GM12878 (cell line): ENCODE results near the gene DMRTB1. TPM values are rescaled to one million over a fixed set of nuclear protein-coding genes. Genes with fewer than 3 reads are reported as not detected.

ENCODE experiments used
- ATAC-seq: fragments of 200-7000 bp; cut with Tn5 transposase; 3 replicates; pipeline ENCODE4 v1.9.1; 2020; ENCODE audit warnings: mild to moderate bottlenecking, moderate library complexity
- BruUV-seq: library from RNA; stranded (reverse); fragments of 400-500 nt; replicated peaks from 2 replicates; lab custom pipeline; 2021; lab: Mats Ljungman, UMichigan
- CTCF ChIA-PET: fragments of 300-600 bp; sonication (Branson Sonifier 250); formaldehyde crosslinking; extraction: SDS; loops from one replicate; lab custom pipeline; 2021; ENCODE audit warnings: inconsistent platforms; lab: Yijun Ruan, JAX
- POLR2A ChIA-PET: fragments of 350-600 bp; formaldehyde crosslinking; extraction: SDS; loops from one replicate; lab custom pipeline; 2021; ENCODE audit warnings: inconsistent platforms; lab: Charles Lee
- RAD21 ChIA-PET: fragments of 300-600 bp; sonication (Branson Sonifier 250); formaldehyde crosslinking; loops from one replicate; lab custom pipeline; 2023; ENCODE audit warnings: antibody characterized with exemption; ENCODE audit not compliant: unreplicated experiment; lab: Charles Lee
- SMC1A ChIA-PET: fragments of 300-600 bp; sonication (Branson Sonifier 250); formaldehyde crosslinking; loops from one replicate; lab custom pipeline; 2023; ENCODE audit not compliant: unreplicated experiment, uncharacterized antibody; lab: Charles Lee
- DNase-seq: peaks from one replicate; pipeline ENCODE4 v3.0.0-alpha.2; 2011; ENCODE audit warnings: low read depth, low spot score
- FAIRE-seq: peaks from 3 replicates; lab custom pipeline; 2011; peaks lifted over from hg19 to GRCh38; lab: Jason Lieb, UNC
- H2AFZ ChIP-seq: 2 replicates; pipeline ENCODE4 v1.6.0; 2011; ENCODE audit warnings: low read depth, low read length, control low read depth; ENCODE audit not compliant: control insufficient read depth
- H3K27ac ChIP-seq: 2 replicates; pipeline ENCODE4 v1.5.1; 2011; ENCODE audit warnings: control low read depth; ENCODE audit not compliant: control insufficient read depth, insufficient read depth
- H3K27me3 ChIP-seq, 2 experiments: replicated peaks in 1 of 2; 2 replicates each; pipeline versions ENCODE4 v1.6.0 to v1.6.1; 2011; ENCODE audit warnings: low read length in 1 of 2; ENCODE audit not compliant: control insufficient read depth in 2 of 2, insufficient read depth in 2 of 2
- H3K36me3 ChIP-seq, 2 experiments: 2 replicates each; pipeline ENCODE4 v1.5.1; 2011; ENCODE audit warnings: low read length in 1 of 2; ENCODE audit not compliant: control insufficient read depth in 2 of 2, insufficient read depth in 2 of 2
- H3K4me1 ChIP-seq: 2 replicates; pipeline ENCODE4 v1.6.1; 2011; ENCODE audit warnings: mild to moderate bottlenecking, low read length, moderate library complexity, mixed read lengths; ENCODE audit not compliant: control insufficient read depth, insufficient read depth
- H3K4me2 ChIP-seq: 2 replicates; pipeline ENCODE4 v1.6.0; 2011; ENCODE audit warnings: control low read depth; ENCODE audit not compliant: control insufficient read depth, insufficient read depth
- H3K4me3 ChIP-seq: fragments of 200-600 bp; sonication (generic); 2 replicates; pipeline ENCODE4 v1.5.1; 2016
- H3K79me2 ChIP-seq: 2 replicates; pipeline ENCODE4 v1.6.0; 2011; ENCODE audit warnings: low read length; ENCODE audit not compliant: control insufficient read depth, insufficient read depth
- H3K9ac ChIP-seq: 2 replicates; pipeline ENCODE4 v1.8.0; 2011; ENCODE audit warnings: low read length, control low read depth, mixed read lengths; ENCODE audit not compliant: control insufficient read depth, insufficient read depth
- H3K9me3 ChIP-seq: replicated peaks from 3 replicates; pipeline ENCODE4 v1.5.1; 2011; ENCODE audit warnings: mild to moderate bottlenecking, low read length; ENCODE audit not compliant: control insufficient read depth, insufficient read depth
- H4K20me1 ChIP-seq: 2 replicates; pipeline ENCODE4 v1.6.0; 2011; ENCODE audit not compliant: control insufficient read depth, insufficient read depth
- ASH2L ChIP-seq: fragments of 300-600, 200-600 bp; sonication (generic); IDR thresholded peaks from 2 replicates; pipeline ENCODE4 v1.6.1; 2017; ENCODE audit warnings: low read depth, mild to moderate bottlenecking, borderline replicate concordance
- ATF7 ChIP-seq: fragments of 450-650 bp; IDR thresholded peaks from 2 replicates; pipeline ENCODE4 v1.6.1; 2016; ENCODE audit warnings: low read depth, mild to moderate bottlenecking
- CBFB ChIP-seq: IDR thresholded peaks from 2 replicates; pipeline ENCODE4 v1.6.1; 2016; ENCODE audit warnings: antibody characterized with exemption, low read depth
- HCFC1 ChIP-seq: fragments of 150-350 bp; IDR thresholded peaks from 2 replicates; pipeline ENCODE4 v1.6.1; 2014; ENCODE audit warnings: low read length
- MTA3 ChIP-seq: IDR thresholded peaks from 2 replicates; pipeline ENCODE4 v1.6.1; 2012; ENCODE audit warnings: low read length, inconsistent platforms, borderline replicate concordance
- MXI1 ChIP-seq: fragments of 150-350 bp; IDR thresholded peaks from 2 replicates; pipeline ENCODE4 v1.6.1; 2011; ENCODE audit warnings: low read depth, mild to moderate bottlenecking, inconsistent platforms, low read length, improper control_type of control experiment
- SMARCA5 ChIP-seq: fragments of 450-650 bp; IDR thresholded peaks from 2 replicates; pipeline ENCODE4 v1.6.1; 2017; ENCODE audit warnings: mild to moderate bottlenecking
- TAF1 ChIP-seq: IDR thresholded peaks from 2 replicates; pipeline ENCODE4 v1.6.1; 2011; ENCODE audit warnings: mild to moderate bottlenecking, low read depth, low read length, borderline replicate concordance
- ZBTB4 ChIP-seq: fragments of 450-650 bp; formaldehyde crosslinking; IDR thresholded peaks from 2 replicates; pipeline ENCODE4 v1.4.0; 2022; ENCODE audit warnings: mild to moderate bottlenecking, moderate library complexity
- ZNF592 ChIP-seq: fragments of 450-650 bp; IDR thresholded peaks from 2 replicates; pipeline ENCODE4 v1.6.1; 2017; ENCODE audit warnings: mild to moderate bottlenecking, moderate library complexity
- WGBS: methylation state at CpG from one replicate; pipeline ENCODE4 v1.1.6; 2016; ENCODE audit warnings: low lambda C conversion rate; ENCODE audit not compliant: insufficient replicate concordance, insufficient coverage; ENCODE audit errors: missing lambda C conversion rate; 5-methylcytosine and 5-hydroxymethylcytosine counted together
- in situ Hi-C: fragments of 300-500 bp; cut with MboI; formaldehyde crosslinking; loops from 9 replicates; pipeline ENCODE4 v1.14.3; 2018; ENCODE audit warnings: mixed read lengths
- intact Hi-C: fragments of 100-400 bp; cut with micrococcal nuclease; formaldehyde crosslinking; loops from one replicate; pipeline ENCODE4 v1.14.2; 2022; ENCODE audit not compliant: unreplicated experiment
- polyA plus RNA-seq, 11 experiments: library from polyadenylated mRNA; depleted of rRNA in 4 of 11; unstranded in 6 of 11; stranded (reverse) in 5 of 11; fragments of >200 nt; fragmentation: Nextera tagmentation in 4 of 11; fragmentation: Illumina TruSeq in 1 of 11; extraction: Ambion mirVana in 4 of 11; extraction: Trizol in 1 of 11; gene quantifications; 1 replicate in 1 of 11; 2 replicates in 10 of 11; pipeline versions ENCODE4 v1.2.1 to v1.2.3, GENCODE V29; 2011 to 2016; ENCODE audit warnings: inconsistent platforms in 2 of 11, missing spikeins in 2 of 11, low read depth in 1 of 11
- total RNA-seq, 4 experiments: library from RNA; depleted of rRNA in 3 of 4; stranded (reverse); fragments of >200 nt in 3 of 4; fragmentation: Illumina TruSeq in 1 of 4; extraction: Trizol in 1 of 4; gene quantifications; 2 replicates each; pipeline versions ENCODE4 v1.2.1 to v1.2.3, GENCODE V29; 2013 to 2021
- TF ChIP-seq, protein P1 (sequence below): fragments of 450-650 bp; formaldehyde crosslinking; IDR thresholded peaks from 2 replicates; pipeline ENCODE4 v1.5.0; 2022; ENCODE audit warnings: mild to moderate bottlenecking, missing genetic modification characterization

Gene DMRTB1
- total and polyA plus RNA-seq, 10 of the 15 experiments (the other 5 are each of a cell fraction or from before 2014, with no cell fraction given) = not detected

GRCh38 chr1:53439337-53440207, 19.6 kb upstream of the DMRTB1 start (continued):
- TF ChIP-seq ZBTB4 = no peak
- no peak for TF ChIP-seq TAF1

DNA sequence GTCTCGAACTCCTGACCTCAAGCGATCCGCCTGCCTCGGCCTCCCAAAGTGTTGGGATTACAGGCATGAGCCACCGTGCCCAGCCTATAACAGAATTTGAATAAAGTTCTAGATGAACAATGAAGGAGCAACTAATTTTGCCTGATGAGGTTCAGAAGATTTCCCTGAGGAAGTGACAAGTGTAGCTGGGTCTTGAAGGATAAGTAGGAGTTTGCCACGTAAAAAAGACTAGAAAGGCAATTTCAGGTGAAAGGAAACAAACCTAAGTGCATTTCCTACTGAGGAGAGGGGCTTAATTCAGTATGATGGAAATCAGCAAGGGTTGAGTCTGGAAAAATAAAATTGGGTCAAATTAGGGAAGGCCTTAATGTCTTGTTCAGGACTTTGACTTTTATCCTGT, 18.6 kb upstream of the DMRTB1 start:
- in situ Hi-C loops (no loop called here), intact Hi-C loops (no loop called here)
- Histone ChIP-seq H3K9ac (no peak overlapping the region), H3K27me3 (no peaks in the 10 kb centered on the region; a peak in 2 of 4 replicates), H4K20me1 (no peaks in the 10 kb centered on the region; the same call in 1 of the 2 replicates), H3K4me1 (no peaks in the 10 kb centered on the region), H3K4me3 (no peak overlapping the region), H3K79me2 (no peaks in the 10 kb centered on the region), H2AFZ (no peak overlapping the region), H3K36me3 (no peaks in the 10 kb centered on the region), H3K27ac (no peak overlapping the region), H3K9me3 (no peaks in the 10 kb centered on the region), H3K4me2 (no peak overlapping the region)
- 44% methylated on average over 6 of the region's 6 CpGs for WGBS
- ChIA-PET SMC1A (interaction anchor here (0.9 to 1.2 kb wide), 3 partner anchors 9 to 162 kb away, joined by 3 read pairs; no protein-coding TSS in a partner anchor), RAD21 (no interaction called here), POLR2A (no interaction called here), CTCF (interaction anchor here (0.6 to 1.6 kb wide), 2 partner anchors 8 to 602 kb away, joined by 3 to 10 read pairs; no protein-coding TSS in a partner anchor)
- DNase-seq = no peak
- BruUV-seq = no TSS peak
- FAIRE-seq = no peak
- ATAC-seq = no peak
- TF ChIP-seq SMARCA5 (no peak), MXI1 (no peak), ATF7 (no peak), ZNF592 (no peak), HCFC1 (no peak), ASH2L (no peak), CBFB (no peak), MTA3 (no peak)
- TF ChIP-seq, protein P1, sequence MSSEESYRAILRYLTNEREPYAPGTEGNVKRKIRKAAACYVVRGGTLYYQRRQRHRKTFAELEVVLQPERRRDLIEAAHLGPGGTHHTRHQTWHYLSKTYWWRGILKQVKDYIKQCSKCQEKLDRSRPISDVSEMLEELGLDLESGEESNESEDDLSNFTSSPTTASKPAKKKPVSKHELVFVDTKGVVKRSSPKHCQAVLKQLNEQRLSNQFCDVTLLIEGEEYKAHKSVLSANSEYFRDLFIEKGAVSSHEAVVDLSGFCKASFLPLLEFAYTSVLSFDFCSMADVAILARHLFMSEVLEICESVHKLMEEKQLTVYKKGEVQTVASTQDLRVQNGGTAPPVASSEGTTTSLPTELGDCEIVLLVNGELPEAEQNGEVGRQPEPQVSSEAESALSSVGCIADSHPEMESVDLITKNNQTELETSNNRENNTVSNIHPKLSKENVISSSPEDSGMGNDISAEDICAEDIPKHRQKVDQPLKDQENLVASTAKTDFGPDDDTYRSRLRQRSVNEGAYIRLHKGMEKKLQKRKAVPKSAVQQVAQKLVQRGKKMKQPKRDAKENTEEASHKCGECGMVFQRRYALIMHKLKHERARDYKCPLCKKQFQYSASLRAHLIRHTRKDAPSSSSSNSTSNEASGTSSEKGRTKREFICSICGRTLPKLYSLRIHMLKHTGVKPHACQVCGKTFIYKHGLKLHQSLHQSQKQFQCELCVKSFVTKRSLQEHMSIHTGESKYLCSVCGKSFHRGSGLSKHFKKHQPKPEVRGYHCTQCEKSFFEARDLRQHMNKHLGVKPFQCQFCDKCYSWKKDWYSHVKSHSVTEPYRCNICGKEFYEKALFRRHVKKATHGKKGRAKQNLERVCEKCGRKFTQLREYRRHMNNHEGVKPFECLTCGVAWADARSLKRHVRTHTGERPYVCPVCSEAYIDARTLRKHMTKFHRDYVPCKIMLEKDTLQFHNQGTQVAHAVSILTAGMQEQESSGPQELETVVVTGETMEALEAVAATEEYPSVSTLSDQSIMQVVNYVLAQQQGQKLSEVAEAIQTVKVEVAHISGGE = no peak
